Erythroblast (primary cell): Measurements from ENCODE around the gene PNMA6A.
"Not testable (repeated sequence)": the region's sequence is repeated elsewhere in the genome, so short reads cannot be mapped to it uniquely, and the experiment has no call there.

Source experiments
- GATA1 ChIP-seq: IDR thresholded peaks from 2 replicates; pipeline ENCODE4 v1.6.1; 2011; ENCODE audit warnings: low read depth, mild to moderate bottlenecking, control low read depth, low read length, moderate library complexity
- POLR2A ChIP-seq: IDR thresholded peaks from 2 replicates; pipeline ENCODE4 v1.6.1; 2011; ENCODE audit warnings: mild to moderate bottlenecking, low read length

- not testable (repeated sequence) for TF ChIP-seq POLR2A, GATA1
Measured at GRCh38 chrX:153113851-153114250, 41.6 kb downstream of the PNMA6A start.
